GM19023 (cell line): Measurements from ENCODE around the gene CTSD.

Experiments
- ATAC-seq: cut with Tn5 transposase; IDR thresholded peaks from one replicate; pipeline ENCODE4 v1.9.1; 2021; ENCODE audit warnings: mild to moderate bottlenecking, moderate library complexity; ENCODE audit not compliant: unreplicated experiment

CTSD gene

GRCh38 chr11:1756791-1757771 lies 6.6 kb downstream of the CTSD start:
- no peak for ATAC-seq

- ATAC-seq: no peak
Observed at GRCh38 chr11:1755692-1756561, 7.8 kb downstream of the CTSD start.

GRCh38 chr11:1755344-1755691 lies 8.4 kb downstream of the CTSD start:
- no peak for ATAC-seq

GRCh38 chr11:1754376-1755150 lies 9.2 kb downstream of the CTSD start:
- ATAC-seq: no peak

GRCh38 chr11:1753929-1754305 lies 9.8 kb downstream of the CTSD start:
- ATAC-seq: no peak

- ATAC-seq: no peak
Observed at GRCh38 chr11:1753229-1753928, 10.3 kb downstream of the CTSD start.

- no peak for ATAC-seq
Observed at GRCh38 chr11:1752907-1753228, 10.9 kb downstream of the CTSD start.

- ATAC-seq: no peak
Observed at GRCh38 chr11:1751999-1752906, 11.5 kb downstream of the CTSD start.

GRCh38 chr11:1751531-1751921 lies 12.2 kb downstream of the CTSD start:
- no peak for ATAC-seq

GRCh38 chr11:1750840-1751530 lies 12.7 kb downstream of the CTSD start:
- no peak for ATAC-seq

GRCh38 chr11:1750481-1750839 lies 13.3 kb downstream of the CTSD start, which contains the start of gene IFITM10:
Gene IFITM10 (minus strand): TSS chr11:1750595. CDS start chr11:1750442, 153 bp downstream.
- ATAC-seq: no peak

GRCh38 chr11:1749395-1750351 lies 14.1 kb downstream of the CTSD start:
- ATAC-seq: no peak

- ATAC-seq: no peak
Observed at GRCh38 chr11:1748636-1749394, 14.9 kb downstream of the CTSD start.

GRCh38 chr11:1747753-1748635 lies 15.7 kb downstream of the CTSD start:
- no peak for ATAC-seq

GRCh38 chr11:1746956-1747752 lies 16.6 kb downstream of the CTSD start:
- ATAC-seq: no peak
